ENCODE results near the gene PPP1CA.
"Not testable (repeated sequence)": the region's sequence is repeated elsewhere in the genome, so short reads cannot be mapped to it uniquely, and the experiment has no call there.

Gene PPP1CA

DNA sequence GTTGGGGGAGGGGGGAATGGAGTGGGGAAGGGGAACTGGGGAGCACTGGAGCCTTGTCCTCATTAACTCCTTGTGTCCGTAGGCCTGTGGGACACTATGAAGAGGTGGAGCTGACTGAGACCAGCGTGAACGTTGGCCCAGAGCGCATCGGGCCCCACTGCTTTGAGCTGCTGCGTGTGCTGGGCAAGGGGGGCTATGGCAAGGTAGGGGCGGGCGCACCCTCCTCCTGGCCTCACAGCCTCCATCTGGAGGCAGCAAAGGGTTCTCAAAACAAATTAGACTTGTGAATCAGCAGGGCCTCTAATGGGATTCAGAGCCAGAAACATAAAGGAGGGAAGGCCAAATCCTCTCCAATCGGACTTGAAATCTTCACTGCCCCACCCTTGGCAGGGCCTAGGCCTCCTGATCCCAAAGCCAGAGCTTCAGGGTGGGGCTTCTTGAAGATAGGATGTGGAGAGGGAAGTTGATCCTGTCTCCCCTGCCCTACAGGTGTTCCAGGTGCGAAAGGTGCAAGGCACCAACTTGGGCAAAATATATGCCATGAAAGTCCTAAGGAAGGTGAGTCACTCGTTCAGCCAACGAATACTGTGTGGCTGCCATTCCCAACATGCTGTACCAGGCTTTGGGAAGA, 27.5 kb upstream of the PPP1CA start:
- TF ChIP-seq, protein P1, sequence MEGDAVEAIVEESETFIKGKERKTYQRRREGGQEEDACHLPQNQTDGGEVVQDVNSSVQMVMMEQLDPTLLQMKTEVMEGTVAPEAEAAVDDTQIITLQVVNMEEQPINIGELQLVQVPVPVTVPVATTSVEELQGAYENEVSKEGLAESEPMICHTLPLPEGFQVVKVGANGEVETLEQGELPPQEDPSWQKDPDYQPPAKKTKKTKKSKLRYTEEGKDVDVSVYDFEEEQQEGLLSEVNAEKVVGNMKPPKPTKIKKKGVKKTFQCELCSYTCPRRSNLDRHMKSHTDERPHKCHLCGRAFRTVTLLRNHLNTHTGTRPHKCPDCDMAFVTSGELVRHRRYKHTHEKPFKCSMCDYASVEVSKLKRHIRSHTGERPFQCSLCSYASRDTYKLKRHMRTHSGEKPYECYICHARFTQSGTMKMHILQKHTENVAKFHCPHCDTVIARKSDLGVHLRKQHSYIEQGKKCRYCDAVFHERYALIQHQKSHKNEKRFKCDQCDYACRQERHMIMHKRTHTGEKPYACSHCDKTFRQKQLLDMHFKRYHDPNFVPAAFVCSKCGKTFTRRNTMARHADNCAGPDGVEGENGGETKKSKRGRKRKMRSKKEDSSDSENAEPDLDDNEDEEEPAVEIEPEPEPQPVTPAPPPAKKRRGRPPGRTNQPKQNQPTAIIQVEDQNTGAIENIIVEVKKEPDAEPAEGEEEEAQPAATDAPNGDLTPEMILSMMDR (IDR thresholded peaks at IDR 0.05; ENCODE audit: low read depth, low read length), result no peak
- no peak for TF ChIP-seq EZH2phosphoT487 (IDR thresholded peaks at IDR 0.05; ENCODE audit: low read depth)
- Histone ChIP-seq H3K27me3 (ENCODE audit: low read depth, low read length) (no peaks in the 10 kb centered on the region), H3K4me3 (ENCODE audit: low read length) (peak overlapping the region; percentile 86), H3K27ac (ENCODE audit: low read length) (peak overlapping the region; percentile 47), H2AFZ (ENCODE audit: low read depth, low read length) (no peak overlapping the region), H3K4me1 (ENCODE audit: low read length) (peaks cover 22% of the 10 kb centered on the region), H3K36me3 (replicated peaks; ENCODE audit: low read depth, low read length) (peaks cover 18% of the 10 kb centered on the region), H3K9ac (ENCODE audit: low read length) (peak overlapping the region; percentile 87), H3K79me2 (ENCODE audit: low read length) (peaks cover 19% of the 10 kb centered on the region), H3K4me2 (ENCODE audit: low read length) (peak overlapping the region; percentile 82), H3K9me3 (ENCODE audit: insufficient read depth, low read length) (no peaks in the 10 kb centered on the region), H4K20me1 (ENCODE audit: insufficient read depth, low read length) (no peaks in the 10 kb centered on the region)

DNA sequence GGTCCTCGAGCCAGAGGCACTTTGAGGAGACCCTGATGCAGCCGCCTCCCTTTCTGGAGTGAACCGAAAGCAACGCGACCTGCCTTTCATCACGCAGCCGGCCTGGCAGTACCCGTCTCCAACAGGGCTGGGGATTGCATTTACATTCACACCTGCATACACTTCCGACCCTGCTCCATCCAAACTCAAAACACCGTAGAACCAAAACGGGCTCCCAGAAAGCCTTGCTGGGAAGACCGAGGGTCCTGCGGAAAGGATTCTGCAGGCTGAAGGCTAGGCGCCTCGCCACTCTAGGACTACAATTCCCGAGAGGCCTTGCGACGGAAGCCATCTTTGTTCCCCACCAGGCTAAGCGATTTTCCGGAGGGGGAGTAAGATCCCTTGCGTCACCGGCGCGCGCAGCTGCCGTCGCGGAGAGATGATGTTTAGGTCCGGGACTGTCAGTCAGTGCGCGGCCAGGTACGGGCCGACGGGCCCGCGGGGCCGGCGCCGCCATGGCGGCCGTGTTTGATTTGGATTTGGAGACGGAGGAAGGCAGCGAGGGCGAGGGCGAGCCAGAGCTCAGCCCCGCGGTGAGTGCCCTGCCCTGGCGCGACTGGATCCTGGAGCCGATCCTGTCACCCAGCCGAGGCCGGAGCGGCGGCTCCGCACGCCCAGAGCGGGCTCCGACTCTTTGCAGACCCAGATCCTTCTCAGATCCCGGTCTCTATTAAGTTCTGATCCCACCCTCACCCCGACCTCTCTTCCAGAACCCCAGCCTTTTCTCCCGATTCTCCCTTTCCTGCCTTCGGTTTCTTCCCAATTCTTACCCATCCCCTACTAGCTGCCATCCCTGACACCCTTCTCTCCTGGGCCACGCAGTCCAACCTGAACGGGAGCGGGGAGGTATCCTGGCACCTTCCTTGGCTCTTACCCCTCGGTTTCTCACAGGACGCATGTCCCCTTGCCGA, 26.7 kb upstream of the PPP1CA start, which contains the start of gene RPS6KB2:
Gene RPS6KB2, plus strand, starts transcription at position 443 of the 950 bp plus-strand sequence. Its CDS starts 52 bp downstream, at position 495.
- TF ChIP-seq EZH2phosphoT487 (IDR thresholded peaks at IDR 0.05; ENCODE audit: low read depth), result no peak
- TF ChIP-seq, protein P1 (IDR thresholded peaks at IDR 0.05; ENCODE audit: low read depth, low read length), result no peak
- Histone ChIP-seq H2AFZ (ENCODE audit: low read depth, low read length) (peak within 1 kb of the TSS; percentile 85), H4K20me1 (ENCODE audit: insufficient read depth, low read length) (no peaks in the 10 kb centered on the region), H3K27ac (ENCODE audit: low read length) (peak within 1 kb of the TSS; percentile 47), H3K36me3 (replicated peaks; ENCODE audit: low read depth, low read length) (peaks cover 12% of the 10 kb centered on the region), H3K4me2 (ENCODE audit: low read length) (peak within 1 kb of the TSS; percentile 82), H3K9me3 (ENCODE audit: insufficient read depth, low read length) (no peaks in the 10 kb centered on the region), H3K79me2 (ENCODE audit: low read length) (peaks cover 18% of the 10 kb centered on the region), H3K4me1 (ENCODE audit: low read length) (peaks cover 13% of the 10 kb centered on the region), H3K27me3 (ENCODE audit: low read depth, low read length) (no peaks in the 10 kb centered on the region), H3K4me3 (ENCODE audit: low read length) (peak within 1 kb of the TSS; percentile 86), H3K9ac (ENCODE audit: low read length) (peak within 1 kb of the TSS; percentile 87)

DNA sequence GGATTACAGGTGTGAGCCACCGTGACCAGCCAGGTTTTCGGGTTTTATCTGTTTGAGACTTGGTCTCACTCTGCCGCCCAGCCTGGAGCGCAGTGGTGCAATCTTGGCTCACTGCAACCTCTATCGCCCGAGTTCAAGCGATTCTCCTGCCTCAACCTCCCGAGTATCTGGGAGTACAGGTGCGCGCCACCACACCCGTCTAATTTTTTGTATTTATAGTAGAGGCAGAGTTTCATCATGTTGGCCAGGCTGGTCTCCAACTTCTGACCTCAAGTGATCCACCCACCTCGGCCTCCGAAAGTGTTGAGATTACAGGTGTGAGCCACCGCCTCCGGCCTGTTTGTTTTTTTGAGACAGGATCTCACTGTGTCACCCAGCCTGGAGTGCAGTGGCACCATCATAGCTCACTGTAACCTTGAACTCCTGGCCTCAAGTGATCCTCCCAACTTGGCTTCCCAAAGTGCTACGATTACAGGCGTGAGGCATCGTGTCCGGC, 25.8 kb upstream of the PPP1CA start:
- peak overlapping the region; percentile 44 for H3K27ac ChIP-seq (ENCODE audit: low read length)

DNA sequence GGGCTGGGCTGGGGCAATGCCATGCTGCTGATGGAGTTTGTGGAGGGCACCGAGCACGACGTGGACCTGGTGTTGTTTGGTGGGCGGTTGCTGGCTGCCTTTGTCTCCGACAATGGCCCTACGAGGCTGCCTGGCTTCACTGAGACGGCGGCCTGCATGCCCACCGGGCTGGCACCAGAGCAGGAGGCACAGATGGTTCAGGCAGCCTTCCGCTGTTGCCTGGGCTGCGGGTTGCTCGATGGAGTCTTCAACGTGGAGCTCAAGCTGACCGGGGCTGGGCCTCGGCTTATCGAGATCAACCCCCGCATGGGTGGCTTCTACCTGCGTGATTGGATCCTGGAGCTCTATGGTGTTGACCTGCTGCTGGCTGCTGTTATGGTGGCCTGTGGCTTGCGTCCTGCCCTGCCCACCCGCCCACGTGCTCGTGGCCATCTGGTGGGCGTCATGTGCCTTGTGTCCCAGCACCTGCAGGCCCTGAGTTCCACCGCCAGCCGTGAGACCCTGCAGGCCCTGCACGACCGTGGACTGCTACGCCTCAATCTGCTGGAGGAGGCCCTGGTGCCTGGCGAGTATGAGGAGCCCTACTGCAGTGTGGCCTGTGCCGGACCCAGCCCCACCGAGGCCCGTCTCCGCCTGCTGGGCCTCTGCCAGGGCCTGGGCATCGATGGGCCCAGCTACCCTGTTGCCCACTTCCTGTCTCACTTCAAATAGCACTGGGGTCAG, 22.4 kb upstream of the PPP1CA start:
- no peak overlapping the region for H3K27ac ChIP-seq (ENCODE audit: low read length)
- H3K36me3 ChIP-seq (replicated peaks; ENCODE audit: low read depth, low read length), result no peaks in the 10 kb centered on the region
- H3K9me3 ChIP-seq (ENCODE audit: insufficient read depth, low read length), result no peaks in the 10 kb centered on the region
- no peaks in the 10 kb centered on the region for H4K20me1 ChIP-seq (ENCODE audit: insufficient read depth, low read length)
- H3K27me3 ChIP-seq (ENCODE audit: low read depth, low read length), result peaks cover 11% of the 10 kb centered on the region
- H3K4me2 ChIP-seq (ENCODE audit: low read length), result no peak overlapping the region
- no peak overlapping the region for H3K9ac ChIP-seq (ENCODE audit: low read length)
- H3K79me2 ChIP-seq (ENCODE audit: low read length), result peaks cover 7% of the 10 kb centered on the region
- no peak for TF ChIP-seq EZH2phosphoT487 (IDR thresholded peaks at IDR 0.05; ENCODE audit: low read depth)
- TF ChIP-seq, protein P1 (IDR thresholded peaks at IDR 0.05; ENCODE audit: low read depth, low read length), result no peak
- H3K4me1 ChIP-seq (ENCODE audit: low read length), result peaks cover 22% of the 10 kb centered on the region
- no peak overlapping the region for H2AFZ ChIP-seq (ENCODE audit: low read depth, low read length)
- H3K4me3 ChIP-seq (ENCODE audit: low read length), result no peak overlapping the region

More for the DNA sequence above, 25.8 kb upstream of the PPP1CA start:
- H3K4me3 ChIP-seq (ENCODE audit: low read length), result peak overlapping the region; percentile 86
- peaks cover 18% of the 10 kb centered on the region for H3K79me2 ChIP-seq (ENCODE audit: low read length)
- not testable (repeated sequence) for H3K27me3 ChIP-seq (ENCODE audit: low read depth, low read length); H3K9me3 ChIP-seq (ENCODE audit: insufficient read depth, low read length); H4K20me1 ChIP-seq (ENCODE audit: insufficient read depth, low read length); H3K36me3 ChIP-seq (replicated peaks; ENCODE audit: low read depth, low read length)
- peak overlapping the region; percentile 80 for H3K4me2 ChIP-seq (ENCODE audit: low read length)
- peak overlapping the region; percentile 85 for H2AFZ ChIP-seq (ENCODE audit: low read depth, low read length)
- H3K4me1 ChIP-seq (ENCODE audit: low read length), result peaks cover 12% of the 10 kb centered on the region
- H3K9ac ChIP-seq (ENCODE audit: low read length), result peak overlapping the region; percentile 87

Data from OCI-LY3 (cell line).